Measurements from ENCODE around the gene MARS1. TPM values are rescaled to one million over a fixed set of nuclear protein-coding genes. Genes with fewer than 3 reads are reported as not detected.

Gene MARS1
- total and polyA plus RNA-seq, 12 donors, result 56.7 to 108 (median 75.6) TPM

DNA sequence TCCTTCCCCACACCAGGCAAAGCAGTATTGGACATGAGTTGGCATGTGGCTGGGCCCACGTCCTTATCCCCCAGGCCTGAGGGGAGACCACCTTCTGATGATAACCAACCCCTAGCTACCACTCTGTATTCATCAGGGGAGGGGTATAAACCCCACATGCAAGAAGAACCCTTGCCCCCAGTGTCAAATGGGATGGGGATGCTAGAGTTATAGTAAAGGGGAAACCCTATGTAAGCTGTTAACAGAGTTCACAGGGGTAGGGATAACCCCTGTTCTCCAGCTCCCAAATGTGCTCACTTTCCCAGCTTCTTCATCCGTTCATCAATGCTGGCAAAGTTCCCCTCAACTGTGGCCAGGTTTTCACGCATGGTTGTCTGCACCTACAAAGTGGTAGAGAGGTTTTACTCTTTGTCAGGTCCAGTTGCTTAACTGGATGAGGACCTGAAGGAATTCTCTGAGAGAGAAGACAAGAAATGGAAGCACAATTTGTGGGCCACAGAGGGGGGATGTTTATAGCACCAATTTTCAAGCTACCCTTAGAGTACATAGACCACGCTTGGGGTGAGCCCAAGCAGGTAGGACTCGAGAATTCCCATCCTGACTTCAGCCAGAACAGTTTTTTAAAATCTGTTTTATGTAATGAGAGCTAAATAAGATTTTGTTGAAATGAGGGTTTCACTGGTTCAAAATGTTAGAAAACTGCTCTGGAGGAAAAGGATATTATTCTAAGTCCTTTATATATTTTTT lies 42.7 kb downstream of the MARS1 start:
- intact Hi-C loops (cut with DNase I), result no loop called here
- Histone ChIP-seq H3K27ac (no peak overlapping the region), H3K4me3 (no peak overlapping the region), H3K9me3 (no peaks in the 10 kb centered on the region), H3K4me1 (peaks cover 0 to 8% (median 0%) of the 10 kb centered on the region in 9 donors), H3K36me3 (peaks cover 0 to 100% (median 89%) of the 10 kb centered on the region in 9 donors), H3K27me3 (no peaks in the 10 kb centered on the region)
- TF ChIP-seq, protein P1, sequence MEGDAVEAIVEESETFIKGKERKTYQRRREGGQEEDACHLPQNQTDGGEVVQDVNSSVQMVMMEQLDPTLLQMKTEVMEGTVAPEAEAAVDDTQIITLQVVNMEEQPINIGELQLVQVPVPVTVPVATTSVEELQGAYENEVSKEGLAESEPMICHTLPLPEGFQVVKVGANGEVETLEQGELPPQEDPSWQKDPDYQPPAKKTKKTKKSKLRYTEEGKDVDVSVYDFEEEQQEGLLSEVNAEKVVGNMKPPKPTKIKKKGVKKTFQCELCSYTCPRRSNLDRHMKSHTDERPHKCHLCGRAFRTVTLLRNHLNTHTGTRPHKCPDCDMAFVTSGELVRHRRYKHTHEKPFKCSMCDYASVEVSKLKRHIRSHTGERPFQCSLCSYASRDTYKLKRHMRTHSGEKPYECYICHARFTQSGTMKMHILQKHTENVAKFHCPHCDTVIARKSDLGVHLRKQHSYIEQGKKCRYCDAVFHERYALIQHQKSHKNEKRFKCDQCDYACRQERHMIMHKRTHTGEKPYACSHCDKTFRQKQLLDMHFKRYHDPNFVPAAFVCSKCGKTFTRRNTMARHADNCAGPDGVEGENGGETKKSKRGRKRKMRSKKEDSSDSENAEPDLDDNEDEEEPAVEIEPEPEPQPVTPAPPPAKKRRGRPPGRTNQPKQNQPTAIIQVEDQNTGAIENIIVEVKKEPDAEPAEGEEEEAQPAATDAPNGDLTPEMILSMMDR (IDR thresholded peaks at IDR 0.05), result no peak
- no peak for DNase-seq
- 66 to 77% methylated on average over 5 of the region's 5 CpGs for WGBS, 2 donors
- no peak for ATAC-seq

DNA sequence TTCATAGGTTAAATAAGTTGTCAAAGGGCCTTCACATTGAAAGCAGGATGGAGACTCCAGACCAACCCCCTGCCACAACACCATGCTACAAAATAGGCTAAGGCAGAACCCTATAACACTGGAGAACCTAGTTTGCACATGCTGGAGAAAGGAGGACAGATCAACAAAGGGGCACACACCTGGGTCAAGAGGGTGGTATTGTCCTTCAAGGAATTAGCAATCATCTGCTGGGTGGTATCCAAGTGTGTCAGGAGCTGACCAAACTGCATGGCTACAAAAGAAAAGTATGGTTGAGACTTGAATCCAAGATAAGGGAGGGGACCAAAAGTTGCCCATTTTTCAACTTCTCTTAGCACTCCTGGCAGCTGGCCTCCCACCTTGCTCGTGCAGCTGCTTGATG lies 44.0 kb downstream of the MARS1 start:
- Histone ChIP-seq H3K27ac (no peak overlapping the region), H3K27me3 (no peaks in the 10 kb centered on the region), H3K4me3 (no peak overlapping the region), H3K4me1 (peaks cover 0 to 5% (median 0%) of the 10 kb centered on the region in 9 donors), H3K36me3 (peaks cover 0 to 100% (median 83%) of the 10 kb centered on the region in 9 donors), H3K9me3 (no peaks in the 10 kb centered on the region)
- WGBS, 2 donors, result 87 to 90% methylated on average over 1 of the region's 1 CpG
- DNase-seq (no peak), ATAC-seq (no peak)
- intact Hi-C loops (cut with DNase I), result no loop called here
- TF ChIP-seq, protein P1 (IDR thresholded peaks at IDR 0.05), result no peak

DNA sequence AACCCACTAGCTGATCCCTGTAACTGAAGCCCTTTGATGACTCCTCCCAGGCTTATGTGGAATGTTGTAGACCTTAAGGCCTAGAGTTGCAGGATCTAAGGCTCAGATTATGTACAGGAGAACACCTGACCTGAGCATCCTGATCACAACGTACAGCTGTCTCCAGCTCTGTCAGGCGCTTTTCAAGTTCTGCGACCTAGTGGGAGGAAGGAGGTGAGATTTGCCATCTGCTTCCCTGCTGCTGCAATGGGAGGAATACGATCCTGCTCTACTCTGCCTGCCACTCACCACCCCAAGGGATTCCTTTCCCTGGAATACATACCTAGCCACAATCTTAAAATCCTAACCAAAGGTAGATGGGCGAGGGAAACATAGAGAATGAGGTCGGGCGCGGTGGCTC lies 45.2 kb downstream of the MARS1 start:
- Histone ChIP-seq H3K4me3 (no peak overlapping the region), H3K9me3 (no peaks in the 10 kb centered on the region), H3K36me3 (peaks cover 0 to 100% (median 73%) of the 10 kb centered on the region in 9 donors), H3K4me1 (peaks cover 0 to 5% (median 0%) of the 10 kb centered on the region in 9 donors), H3K27me3 (no peaks in the 10 kb centered on the region), H3K27ac (no peak overlapping the region)
- intact Hi-C loops (cut with DNase I), result no loop called here
- 94 to 96% methylated on average over 8 of the region's 8 CpGs for WGBS, 2 donors
- TF ChIP-seq, protein P1 (IDR thresholded peaks at IDR 0.05), result no peak
- DNase-seq (no peak), ATAC-seq (no peak)

DNA sequence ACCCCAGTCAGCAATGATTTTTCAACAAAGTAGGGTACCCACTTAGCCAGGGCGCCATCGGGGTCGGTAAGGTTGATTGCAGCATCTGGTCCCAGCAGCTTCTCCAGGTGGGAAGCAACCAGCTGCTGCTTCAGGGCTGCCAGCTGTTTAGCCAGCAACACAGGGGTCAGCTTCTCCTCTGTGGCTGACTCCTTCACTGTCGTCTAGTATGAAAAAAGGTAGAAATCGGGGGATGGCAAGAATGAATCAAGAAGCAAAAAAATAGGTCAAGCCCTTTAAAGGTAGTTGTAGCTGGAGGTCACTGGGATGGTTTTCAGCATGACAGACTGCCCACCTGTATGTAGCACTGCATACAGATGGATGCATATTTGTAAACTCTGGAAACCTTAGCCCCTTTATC lies 46.4 kb downstream of the MARS1 start:
- Histone ChIP-seq H3K36me3 (peaks cover 0 to 100% (median 61%) of the 10 kb centered on the region in 9 donors), H3K4me3 (no peak overlapping the region), H3K27ac (no peak overlapping the region), H3K9me3 (no peaks in the 10 kb centered on the region), H3K4me1 (peaks cover 0 to 3% (median 0%) of the 10 kb centered on the region in 9 donors), H3K27me3 (no peaks in the 10 kb centered on the region)
- ATAC-seq (no peak), DNase-seq (no peak)
- 96 to 97% methylated on average over 5 of the region's 5 CpGs for WGBS, 2 donors
- intact Hi-C loops (cut with DNase I), result no loop called here
- TF ChIP-seq, protein P1 (IDR thresholded peaks at IDR 0.05), result no peak
